B cell (primary cell): ENCODE measurements around the gene PCDHA3.

Source experiments
- EZH2 ChIP-seq: IDR thresholded peaks from 2 replicates; pipeline ENCODE4 v1.6.1; 2012; ENCODE audit warnings: borderline replicate concordance, low read depth, mild to moderate bottlenecking, moderate library complexity, low read length; ENCODE audit not compliant: insufficient read depth, poor library complexity, severe bottlenecking
- TF ChIP-seq, protein P1 (sequence below): fragments of 200-600 bp; IDR thresholded peaks from one replicate; pipeline ENCODE4 v1.8.0; 2022; ENCODE audit warnings: antibody characterized with exemption, mild to moderate bottlenecking

GRCh38 chr5:140827704-140828361 is 27.0 kb downstream of the PCDHA3 start, which contains the start of gene PCDHA6:
- TF ChIP-seq, protein P1, sequence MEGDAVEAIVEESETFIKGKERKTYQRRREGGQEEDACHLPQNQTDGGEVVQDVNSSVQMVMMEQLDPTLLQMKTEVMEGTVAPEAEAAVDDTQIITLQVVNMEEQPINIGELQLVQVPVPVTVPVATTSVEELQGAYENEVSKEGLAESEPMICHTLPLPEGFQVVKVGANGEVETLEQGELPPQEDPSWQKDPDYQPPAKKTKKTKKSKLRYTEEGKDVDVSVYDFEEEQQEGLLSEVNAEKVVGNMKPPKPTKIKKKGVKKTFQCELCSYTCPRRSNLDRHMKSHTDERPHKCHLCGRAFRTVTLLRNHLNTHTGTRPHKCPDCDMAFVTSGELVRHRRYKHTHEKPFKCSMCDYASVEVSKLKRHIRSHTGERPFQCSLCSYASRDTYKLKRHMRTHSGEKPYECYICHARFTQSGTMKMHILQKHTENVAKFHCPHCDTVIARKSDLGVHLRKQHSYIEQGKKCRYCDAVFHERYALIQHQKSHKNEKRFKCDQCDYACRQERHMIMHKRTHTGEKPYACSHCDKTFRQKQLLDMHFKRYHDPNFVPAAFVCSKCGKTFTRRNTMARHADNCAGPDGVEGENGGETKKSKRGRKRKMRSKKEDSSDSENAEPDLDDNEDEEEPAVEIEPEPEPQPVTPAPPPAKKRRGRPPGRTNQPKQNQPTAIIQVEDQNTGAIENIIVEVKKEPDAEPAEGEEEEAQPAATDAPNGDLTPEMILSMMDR, result no peak
- TF ChIP-seq EZH2, result no peak
